Femur (tissue), 1 donor: ENCODE measurements around the gene CNTN6.

Source experiments
- DNase-seq: peaks from one replicate; pipeline ENCODE4 v3.0.0-alpha.2; 2017

CNTN6 gene

GRCh38 chr3:1439395-1439794, 346.6 kb downstream of the CNTN6 start:
- no peak for DNase-seq

- no peak for DNase-seq
Measured at GRCh38 chr3:1442271-1442670, 349.4 kb downstream of the CNTN6 start.

DNA sequence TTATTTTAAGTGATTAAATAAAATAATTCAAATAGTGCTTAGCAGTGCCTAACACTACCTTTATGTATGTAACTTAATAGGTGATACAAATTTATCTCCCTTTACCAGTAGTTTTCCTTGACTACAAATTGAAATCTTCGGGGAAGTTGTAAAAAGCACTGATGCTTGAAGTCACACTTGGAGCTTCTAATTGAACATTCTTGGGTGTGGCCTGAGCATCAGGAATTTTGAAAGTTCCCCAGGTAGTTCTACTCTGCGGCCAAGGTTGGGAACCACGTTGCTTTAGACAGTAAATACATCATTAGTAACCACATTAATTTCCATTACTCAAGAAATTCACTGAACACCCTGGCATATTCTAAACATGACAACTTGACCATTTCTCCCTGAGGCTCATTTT, 351.4 kb downstream of the CNTN6 start:
- no peak for DNase-seq

GRCh38 chr3:1446531-1446930, 353.7 kb downstream of the CNTN6 start:
- DNase-seq = no peak

DNA sequence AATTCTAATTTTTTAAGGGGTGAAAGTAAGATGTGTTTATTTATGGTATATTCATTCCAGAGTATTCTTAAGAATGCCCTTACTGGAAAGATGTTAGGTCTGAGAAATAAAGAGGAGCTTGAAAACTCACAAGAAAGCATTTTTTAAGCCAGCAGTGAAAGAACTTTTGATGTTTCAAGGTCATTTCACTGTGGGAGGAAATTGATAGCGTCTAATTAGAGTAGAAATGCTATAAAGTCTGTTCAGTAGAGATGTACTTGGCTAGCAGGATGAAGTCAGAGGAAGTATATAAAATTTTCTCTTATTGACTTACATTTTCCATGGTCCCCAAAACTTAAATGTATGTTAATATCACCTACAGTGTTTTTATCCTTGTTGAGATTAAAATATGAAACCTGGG, 354.6 kb downstream of the CNTN6 start:
- DNase-seq = no peak

- no peak for DNase-seq
Measured at GRCh38 chr3:1448443-1448842, 355.6 kb downstream of the CNTN6 start.
